Measurements from ENCODE around the gene OXTR.

The OXTR gene

GRCh38 chr3:8709287-8709686 lies 60.1 kb downstream of the OXTR start:
- no peak for DNase-seq

DNA sequence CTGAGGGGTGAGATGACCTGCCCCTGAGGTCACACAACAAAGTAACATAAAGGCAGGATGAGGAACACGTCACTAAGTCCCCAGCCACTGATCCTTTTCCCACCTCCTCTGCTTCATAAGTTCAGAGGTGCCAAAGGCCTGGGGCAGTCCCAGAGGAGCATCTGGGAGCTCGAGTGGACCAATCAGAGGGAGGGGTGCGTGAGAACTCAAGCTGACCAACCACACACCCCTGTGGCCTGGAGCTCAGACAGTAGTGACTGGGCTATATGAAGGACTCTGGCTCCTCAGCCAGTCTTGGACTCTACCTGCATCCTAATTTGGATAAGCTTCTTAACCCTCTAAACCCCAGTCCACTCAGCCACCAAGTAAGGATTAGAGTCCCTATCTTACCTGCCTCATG lies 63.8 kb downstream of the OXTR start:
- no peak for DNase-seq

- DNase-seq = peak; percentile 7
Measured at GRCh38 chr3:8702560-8702959, 66.9 kb downstream of the OXTR start.

Data from hematopoietic multipotent progenitor cell treated with erythropoietin and hydrocortisone succinate and interleukin-3 and kit ligand, for 8 days (in vitro differentiated cells).